Measurements from ENCODE around the gene MITF.

Gene MITF

DNA sequence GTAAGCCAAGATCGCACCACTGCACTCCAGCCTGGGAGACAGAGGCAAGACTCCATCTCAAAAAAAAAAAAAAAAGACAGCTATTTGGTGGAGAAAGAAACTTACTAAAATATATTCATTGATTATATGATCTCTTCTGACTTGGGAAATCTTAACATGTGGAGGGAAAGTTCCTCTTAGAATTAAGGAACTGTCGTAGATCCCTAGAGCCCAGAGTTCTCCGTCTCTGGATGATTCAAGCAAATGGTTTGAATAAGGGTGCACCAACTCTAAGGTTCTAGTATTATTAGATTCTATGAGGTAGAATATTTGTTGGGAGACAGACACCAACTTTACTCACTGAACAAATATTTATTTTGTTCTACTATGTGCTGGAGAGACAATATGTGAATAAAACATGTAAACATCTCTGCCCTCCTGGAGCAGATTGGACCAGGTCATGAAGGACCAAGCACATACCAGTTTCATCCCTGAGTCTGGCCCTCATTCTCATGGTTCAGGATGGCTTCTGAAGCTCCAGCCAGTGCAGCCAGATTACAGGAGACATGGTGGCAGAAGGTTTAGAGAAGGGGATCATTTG, 129.7 kb downstream of the MITF start:
- TF ChIP-seq JUND (IDR thresholded peaks at IDR 0.05; ENCODE audit: low read depth), result no peak
- DNase-seq (ENCODE audit: low read depth in 1 of 2, low spot score in 1 of 2), result no peak
- in situ Hi-C loops (cut with HindIII; ENCODE audit: low pct_unique_long_range_greater_than_20kb, low sequenced_read_pairs), result no loop called here

DNA sequence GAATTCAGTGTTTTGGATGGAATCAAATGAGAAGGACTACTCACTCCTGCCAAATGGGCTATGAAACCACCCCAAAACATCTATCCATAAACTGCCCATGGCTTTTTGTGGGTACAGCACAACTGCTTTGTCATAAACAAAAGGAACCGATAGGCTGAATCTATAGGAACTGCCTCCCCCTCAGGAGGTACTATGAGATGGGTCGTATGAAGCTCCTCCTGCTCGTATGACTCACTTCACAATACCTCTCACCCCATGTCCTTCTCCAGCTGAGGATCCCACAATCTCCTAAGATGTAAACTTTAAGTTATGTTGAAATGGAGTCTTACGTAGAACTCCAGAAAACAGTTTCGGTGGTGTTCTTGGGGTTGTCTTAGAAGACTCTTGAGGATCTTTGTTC, 130.4 kb downstream of the MITF start:
- DNase-seq (ENCODE audit: low read depth in 1 of 2, low spot score in 1 of 2), result no peak
- TF ChIP-seq JUND (IDR thresholded peaks at IDR 0.05; ENCODE audit: low read depth), result no peak
- in situ Hi-C loops (cut with HindIII; ENCODE audit: low pct_unique_long_range_greater_than_20kb, low sequenced_read_pairs), result no loop called here

- DNase-seq (ENCODE audit: low read depth in 1 of 2, low spot score in 1 of 2), result no peak
- no peak for TF ChIP-seq JUND (IDR thresholded peaks at IDR 0.05; ENCODE audit: low read depth)
- in situ Hi-C loops (cut with HindIII; ENCODE audit: low pct_unique_long_range_greater_than_20kb, low sequenced_read_pairs), result no loop called here
These were observed 132.0 kb downstream of the MITF start for GRCh38 chr3:69871251-69871650.

- TF ChIP-seq JUND (IDR thresholded peaks at IDR 0.05; ENCODE audit: low read depth), result no peak
- in situ Hi-C loops (cut with HindIII; ENCODE audit: low pct_unique_long_range_greater_than_20kb, low sequenced_read_pairs), result no loop called here
These were observed 132.6 kb downstream of the MITF start for GRCh38 chr3:69871868-69872267.

DNA sequence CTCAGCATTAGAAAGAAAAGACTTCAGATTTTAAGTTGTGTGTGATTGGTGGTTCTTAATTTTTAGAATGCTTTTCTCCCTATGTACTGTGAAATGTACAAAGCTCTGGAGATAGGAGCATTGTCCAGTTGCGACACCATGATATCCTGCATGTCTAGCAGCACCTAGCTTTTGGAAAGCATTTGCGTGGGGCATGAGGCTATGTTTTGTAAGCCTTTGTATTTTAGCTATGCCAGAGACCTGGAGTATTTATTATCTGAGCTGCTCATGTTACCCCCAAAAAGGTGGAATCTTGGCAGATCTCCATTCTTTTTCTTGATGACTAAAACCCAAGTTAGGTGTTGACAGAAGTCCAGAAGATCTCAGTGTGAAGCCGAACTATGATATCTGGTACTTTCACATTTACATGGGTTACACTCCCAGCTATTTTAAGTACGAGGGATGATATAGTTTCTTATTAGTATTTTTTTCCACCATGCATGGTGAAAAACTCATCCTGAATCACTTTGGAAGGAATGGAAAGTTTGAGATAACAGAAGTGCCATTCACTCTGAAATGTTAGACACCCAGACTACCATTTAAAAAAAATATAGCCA, 133.6 kb downstream of the MITF start:
- in situ Hi-C loops (cut with HindIII; ENCODE audit: low pct_unique_long_range_greater_than_20kb, low sequenced_read_pairs), result no loop called here
- no peak for DNase-seq (ENCODE audit: low read depth in 1 of 2, low spot score in 1 of 2)
- no peak for TF ChIP-seq JUND (IDR thresholded peaks at IDR 0.05; ENCODE audit: low read depth)

More at GRCh38 chr3:69871868-69872267, 132.6 kb downstream of the MITF start:
- DNase-seq (ENCODE audit: low read depth in 1 of 2, low spot score in 1 of 2), result no peak

DNA sequence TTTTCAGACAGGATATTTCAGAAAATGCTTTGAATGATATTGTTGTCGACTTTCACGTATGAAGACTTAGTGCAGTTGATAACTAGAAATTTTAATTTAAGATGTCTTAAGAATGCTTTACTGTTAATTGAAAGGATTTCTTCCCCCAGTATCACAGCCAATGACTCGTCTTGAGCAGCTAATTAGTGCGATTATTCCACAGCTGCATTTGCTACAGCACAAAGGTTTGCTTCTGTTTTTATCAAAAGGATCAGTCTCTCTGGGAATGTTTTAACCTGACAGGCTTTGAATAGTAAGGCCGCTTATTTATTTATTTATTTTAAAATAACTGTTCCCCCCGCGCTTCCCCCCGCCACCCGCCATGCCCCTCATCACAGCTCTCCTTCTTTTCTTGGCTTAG, 136.8 kb downstream of the MITF start:
- in situ Hi-C loops (cut with HindIII; ENCODE audit: low pct_unique_long_range_greater_than_20kb, low sequenced_read_pairs), result no loop called here
- no peak for DNase-seq (ENCODE audit: low read depth in 1 of 2, low spot score in 1 of 2)
- no peak for TF ChIP-seq JUND (IDR thresholded peaks at IDR 0.05; ENCODE audit: low read depth)

- in situ Hi-C loops (cut with HindIII; ENCODE audit: low pct_unique_long_range_greater_than_20kb, low sequenced_read_pairs), result no loop called here
- DNase-seq (ENCODE audit: low read depth in 1 of 2, low spot score in 1 of 2), result no peak
- TF ChIP-seq JUND (IDR thresholded peaks at IDR 0.05; ENCODE audit: low read depth), result no peak
These were observed 139.0 kb downstream of the MITF start for GRCh38 chr3:69878254-69878653.

DNA sequence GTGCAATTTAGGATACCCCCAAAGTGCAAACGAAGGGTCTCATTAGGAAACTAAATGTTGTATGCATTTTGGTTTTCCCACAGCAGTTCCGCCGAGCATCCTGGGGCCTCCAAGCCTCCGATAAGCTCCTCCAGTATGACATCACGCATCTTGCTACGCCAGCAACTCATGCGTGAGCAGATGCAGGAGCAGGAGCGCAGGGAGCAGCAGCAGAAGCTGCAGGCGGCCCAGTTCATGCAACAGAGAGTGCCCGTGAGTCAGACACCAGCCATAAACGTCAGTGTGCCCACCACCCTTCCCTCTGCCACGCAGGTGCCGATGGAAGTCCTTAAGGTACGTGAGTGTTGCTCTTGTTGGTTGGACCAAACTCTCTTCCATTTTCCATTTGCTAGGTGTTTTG, 139.8 kb downstream of the MITF start:
- no peak for TF ChIP-seq JUND (IDR thresholded peaks at IDR 0.05; ENCODE audit: low read depth)
- DNase-seq (ENCODE audit: low read depth in 1 of 2, low spot score in 1 of 2), result no peak
- in situ Hi-C loops (cut with HindIII; ENCODE audit: low pct_unique_long_range_greater_than_20kb, low sequenced_read_pairs), result no loop called here

DNA sequence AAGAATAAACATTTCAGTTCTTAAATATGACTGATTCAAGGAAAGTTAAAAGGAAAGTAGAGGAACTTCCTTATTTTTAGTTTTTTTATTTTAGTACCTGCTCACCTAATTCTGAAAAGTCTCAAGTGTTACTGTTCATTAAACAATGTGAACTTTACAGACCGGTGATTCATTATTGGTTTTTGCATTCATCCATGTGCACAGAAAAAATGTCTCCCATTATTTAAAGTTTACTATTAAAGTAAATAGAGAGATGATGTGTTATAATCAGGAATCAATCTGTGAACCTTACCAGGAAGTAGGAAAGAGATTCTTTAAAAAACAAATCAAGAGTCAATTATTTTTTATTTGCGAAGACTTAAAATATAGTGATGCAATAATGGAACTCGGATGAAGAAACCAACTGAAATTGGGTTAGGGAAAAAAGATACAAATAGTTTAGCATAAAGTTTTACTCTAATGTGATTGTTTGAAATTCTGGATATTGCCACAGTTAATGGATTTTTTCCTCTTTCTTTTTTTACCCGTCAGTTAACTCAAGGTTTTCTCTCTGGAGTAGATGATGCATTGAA, 140.9 kb downstream of the MITF start:
- no peak for TF ChIP-seq JUND (IDR thresholded peaks at IDR 0.05; ENCODE audit: low read depth)
- in situ Hi-C loops (cut with HindIII; ENCODE audit: low pct_unique_long_range_greater_than_20kb, low sequenced_read_pairs), result no loop called here
- DNase-seq (ENCODE audit: low read depth in 1 of 2, low spot score in 1 of 2), result no peak

DNA sequence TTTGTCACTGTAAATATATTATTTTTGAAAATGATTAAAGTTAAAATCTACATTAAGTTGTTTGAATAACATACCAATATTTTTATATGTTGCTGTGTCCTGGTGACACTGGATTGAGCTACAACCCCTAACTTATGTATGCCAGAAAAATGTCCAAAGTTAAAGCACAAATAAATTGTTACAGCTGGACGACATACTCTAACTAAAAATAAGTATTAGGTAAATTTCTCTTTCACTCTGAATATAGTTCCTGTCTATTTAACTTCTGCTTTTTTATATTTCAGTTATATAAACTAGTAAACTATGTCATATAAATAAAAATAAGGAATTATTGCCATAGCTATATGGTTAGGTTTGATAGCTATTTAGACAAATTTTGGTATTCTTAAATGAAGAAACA, 141.8 kb downstream of the MITF start:
- in situ Hi-C loops (cut with HindIII; ENCODE audit: low pct_unique_long_range_greater_than_20kb, low sequenced_read_pairs), result no loop called here
- no peak for TF ChIP-seq JUND (IDR thresholded peaks at IDR 0.05; ENCODE audit: low read depth)
- no peak for DNase-seq (ENCODE audit: low read depth in 1 of 2, low spot score in 1 of 2)

DNA sequence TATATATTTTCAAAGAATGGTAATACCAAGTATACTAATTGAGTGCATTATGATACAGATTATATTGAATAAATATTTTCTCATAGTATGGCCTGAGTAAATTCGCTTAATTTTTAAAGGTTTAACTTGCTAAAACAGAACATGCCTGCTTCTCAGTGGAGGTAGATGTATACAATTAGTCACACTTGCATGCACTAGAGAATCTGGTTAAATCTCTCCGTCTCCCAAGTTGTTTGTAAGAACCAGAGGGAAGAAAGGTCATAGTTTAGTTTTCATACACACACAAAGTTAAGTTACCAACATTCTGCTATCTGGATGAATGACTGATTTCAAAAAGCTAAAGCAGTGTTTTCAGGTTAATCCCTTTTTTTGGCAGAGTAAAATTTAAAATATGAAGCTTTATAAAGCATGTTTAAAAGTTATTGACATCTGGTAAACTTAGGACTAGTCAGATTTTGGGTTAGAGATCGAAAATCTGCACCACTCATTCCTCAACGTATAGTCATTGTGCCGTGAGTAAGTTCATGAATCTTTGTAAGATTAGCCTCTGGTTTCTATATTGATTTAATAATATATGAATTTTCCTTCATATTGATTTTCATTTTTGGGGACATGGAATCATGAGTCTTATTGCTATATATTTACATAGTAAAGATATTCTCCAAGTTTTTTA, 142.6 kb downstream of the MITF start:
- in situ Hi-C loops (cut with HindIII; ENCODE audit: low pct_unique_long_range_greater_than_20kb, low sequenced_read_pairs), result no loop called here
- TF ChIP-seq JUND (IDR thresholded peaks at IDR 0.05; ENCODE audit: low read depth), result no peak
- DNase-seq (ENCODE audit: low read depth in 1 of 2, low spot score in 1 of 2), result no peak

DNA sequence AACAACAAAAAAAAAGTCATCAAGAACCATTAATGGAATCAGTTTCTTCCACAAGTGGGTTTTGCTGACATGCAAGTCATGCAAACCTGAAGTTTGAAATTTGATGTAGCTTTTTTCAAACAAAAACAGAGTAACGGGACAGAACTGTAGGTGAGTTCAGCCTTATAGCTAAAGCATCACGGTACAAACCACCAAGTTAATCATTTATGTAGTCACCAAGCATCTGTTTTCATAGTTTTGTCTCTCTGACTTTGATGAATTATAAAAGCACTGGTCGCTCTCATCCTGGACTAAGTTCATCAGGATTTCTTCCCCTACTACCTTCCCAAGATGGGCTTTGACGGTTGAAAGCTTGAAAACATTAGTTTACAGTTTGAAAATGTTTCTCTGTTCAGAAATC, 143.3 kb downstream of the MITF start:
- TF ChIP-seq JUND (IDR thresholded peaks at IDR 0.05; ENCODE audit: low read depth), result no peak
- DNase-seq (ENCODE audit: low read depth in 1 of 2, low spot score in 1 of 2), result no peak
- in situ Hi-C loops (cut with HindIII; ENCODE audit: low pct_unique_long_range_greater_than_20kb, low sequenced_read_pairs), result no loop called here
